ENCODE data around the gene PLCXD3.

DNA sequence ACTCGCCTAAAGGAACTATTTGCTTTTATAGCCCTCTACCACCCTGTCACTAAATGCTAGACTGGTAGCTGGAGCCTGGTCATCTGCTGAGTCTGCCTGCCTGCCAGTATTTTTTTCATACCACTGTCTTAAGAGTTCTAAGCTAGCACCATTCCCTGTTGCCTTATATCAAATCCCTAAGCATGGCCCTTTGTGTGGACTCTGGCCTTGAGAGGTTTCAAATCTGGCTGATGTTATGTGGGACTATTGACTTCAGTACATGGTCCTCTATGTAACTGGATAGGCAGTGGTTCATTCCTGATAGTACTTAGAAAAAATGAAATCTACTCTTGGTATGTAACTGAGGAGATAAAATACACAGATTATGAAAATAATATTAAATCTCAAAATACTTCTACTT, 103.5 kb downstream of the PLCXD3 start:
- TF ChIP-seq EP300 (IDR thresholded peaks at IDR 0.05; ENCODE audit: borderline replicate concordance): no peak
- TF ChIP-seq, protein P1, sequence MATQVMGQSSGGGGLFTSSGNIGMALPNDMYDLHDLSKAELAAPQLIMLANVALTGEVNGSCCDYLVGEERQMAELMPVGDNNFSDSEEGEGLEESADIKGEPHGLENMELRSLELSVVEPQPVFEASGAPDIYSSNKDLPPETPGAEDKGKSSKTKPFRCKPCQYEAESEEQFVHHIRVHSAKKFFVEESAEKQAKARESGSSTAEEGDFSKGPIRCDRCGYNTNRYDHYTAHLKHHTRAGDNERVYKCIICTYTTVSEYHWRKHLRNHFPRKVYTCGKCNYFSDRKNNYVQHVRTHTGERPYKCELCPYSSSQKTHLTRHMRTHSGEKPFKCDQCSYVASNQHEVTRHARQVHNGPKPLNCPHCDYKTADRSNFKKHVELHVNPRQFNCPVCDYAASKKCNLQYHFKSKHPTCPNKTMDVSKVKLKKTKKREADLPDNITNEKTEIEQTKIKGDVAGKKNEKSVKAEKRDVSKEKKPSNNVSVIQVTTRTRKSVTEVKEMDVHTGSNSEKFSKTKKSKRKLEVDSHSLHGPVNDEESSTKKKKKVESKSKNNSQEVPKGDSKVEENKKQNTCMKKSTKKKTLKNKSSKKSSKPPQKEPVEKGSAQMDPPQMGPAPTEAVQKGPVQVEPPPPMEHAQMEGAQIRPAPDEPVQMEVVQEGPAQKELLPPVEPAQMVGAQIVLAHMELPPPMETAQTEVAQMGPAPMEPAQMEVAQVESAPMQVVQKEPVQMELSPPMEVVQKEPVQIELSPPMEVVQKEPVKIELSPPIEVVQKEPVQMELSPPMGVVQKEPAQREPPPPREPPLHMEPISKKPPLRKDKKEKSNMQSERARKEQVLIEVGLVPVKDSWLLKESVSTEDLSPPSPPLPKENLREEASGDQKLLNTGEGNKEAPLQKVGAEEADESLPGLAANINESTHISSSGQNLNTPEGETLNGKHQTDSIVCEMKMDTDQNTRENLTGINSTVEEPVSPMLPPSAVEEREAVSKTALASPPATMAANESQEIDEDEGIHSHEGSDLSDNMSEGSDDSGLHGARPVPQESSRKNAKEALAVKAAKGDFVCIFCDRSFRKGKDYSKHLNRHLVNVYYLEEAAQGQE (IDR thresholded peaks at IDR 0.05; ENCODE audit: low read depth): no peak
- TF ChIP-seq, protein P2, sequence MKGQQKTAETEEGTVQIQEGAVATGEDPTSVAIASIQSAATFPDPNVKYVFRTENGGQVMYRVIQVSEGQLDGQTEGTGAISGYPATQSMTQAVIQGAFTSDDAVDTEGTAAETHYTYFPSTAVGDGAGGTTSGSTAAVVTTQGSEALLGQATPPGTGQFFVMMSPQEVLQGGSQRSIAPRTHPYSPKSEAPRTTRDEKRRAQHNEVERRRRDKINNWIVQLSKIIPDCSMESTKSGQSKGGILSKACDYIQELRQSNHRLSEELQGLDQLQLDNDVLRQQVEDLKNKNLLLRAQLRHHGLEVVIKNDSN (IDR thresholded peaks at IDR 0.05): no peak
- no peak for TF ChIP-seq EGR1 (IDR thresholded peaks at IDR 0.05)
- TF ChIP-seq CREB1 (IDR thresholded peaks at IDR 0.05; ENCODE audit: low read depth): no peak
- no peak for TF ChIP-seq CEBPB (IDR thresholded peaks at IDR 0.05)
- TF ChIP-seq YY1 (IDR thresholded peaks at IDR 0.05; ENCODE audit: low read depth): no peak
- no peak for TF ChIP-seq TEAD4 (IDR thresholded peaks at IDR 0.05)
- no peak for TF ChIP-seq TAF1 (IDR thresholded peaks at IDR 0.05; ENCODE audit: low read depth)
- TF ChIP-seq NFIC (IDR thresholded peaks at IDR 0.05): no peak
- no peak for TF ChIP-seq FOXM1 (IDR thresholded peaks at IDR 0.05; ENCODE audit: borderline replicate concordance, low read depth)
